HepG2 (cell line): ENCODE results near the gene ALG14. TPM values are rescaled to one million over a fixed set of nuclear protein-coding genes. Genes with fewer than 3 reads are reported as not detected.

ENCODE experiments used
- ATAC-seq: fragments of 200-7000 bp; cut with Tn5 transposase; 3 replicates; pipeline ENCODE4 v1.9.1; 2020; ENCODE audit warnings: mild to moderate bottlenecking, moderate library complexity
- BruUV-seq: library from RNA; stranded (reverse); fragments of 400-500 nt; replicated peaks from 2 replicates; lab custom pipeline; 2021; lab: Mats Ljungman, UMichigan
- CTCF ChIA-PET: fragments of 300-600 bp; formaldehyde crosslinking; extraction: SDS; loops from one replicate; lab custom pipeline; 2021; ENCODE audit warnings: low total read pairs, inconsistent platforms, low intra/inter-chr PET ratio; lab: Yijun Ruan, JAX
- POLR2A ChIA-PET: fragments of 350-600 bp; sonication (Branson Sonifier 250); formaldehyde crosslinking; loops from one replicate; lab custom pipeline; 2020; ENCODE audit warnings: antibody characterized with exemption, inconsistent platforms; lab: Yijun Ruan, JAX
- DNase-seq: peaks from one replicate; pipeline ENCODE4 v3.0.0-alpha.2; 2015; ENCODE audit warnings: low spot score
- FAIRE-seq: peaks from 3 replicates; lab custom pipeline; 2011; peaks lifted over from hg19 to GRCh38; lab: Jason Lieb, UNC
- H2AFZ ChIP-seq: one replicate; pipeline ENCODE4 v1.6.1; 2011; ENCODE audit warnings: low read length, inconsistent platforms
- H3K27ac ChIP-seq: fragments of 300-600 bp; 3 replicates; pipeline ENCODE4 v1.8.0; 2011; ENCODE audit warnings: mixed run types, mild to moderate bottlenecking, mixed read lengths, low read length, inconsistent platforms; ENCODE audit not compliant: insufficient read depth; ENCODE audit errors: extremely low read length
- H3K27me3 ChIP-seq, 2 experiments: fragments of 200-600 bp in 1 of 2; 2 replicates in 1 of 2; 3 replicates in 1 of 2; pipeline versions ENCODE4 v1.6.0 to v1.8.0; 2011; ENCODE audit warnings: low read length in 2 of 2, mild to moderate bottlenecking in 2 of 2, moderate library complexity in 2 of 2, inconsistent platforms in 1 of 2; ENCODE audit not compliant: insufficient read depth in 2 of 2, control insufficient read depth in 1 of 2
- H3K36me3 ChIP-seq, 2 experiments: fragments of 200-600 bp in 1 of 2; replicated peaks in 1 of 2; 2 replicates in 1 of 2; 3 replicates in 1 of 2; pipeline versions ENCODE4 v1.5.1 to v1.8.0; 2011; ENCODE audit warnings: low read length in 2 of 2, inconsistent platforms in 1 of 2; ENCODE audit not compliant: insufficient read depth in 2 of 2, control insufficient read depth in 1 of 2
- H3K4me1 ChIP-seq: 2 replicates; pipeline ENCODE4 v1.5.1; 2012; ENCODE audit warnings: low read length, inconsistent platforms; ENCODE audit not compliant: insufficient read depth
- H3K4me2 ChIP-seq: 2 replicates; pipeline ENCODE4 v1.6.0; 2011; ENCODE audit warnings: low read depth, low read length, inconsistent platforms
- H3K4me3 ChIP-seq, 3 experiments: fragments of 200-600 bp in 1 of 3; sonication (generic), shearing (Covaris generic) in 1 of 3; replicated peaks in 1 of 3; 2 replicates each; pipeline ENCODE4 v1.5.1; 2011 to 2016; ENCODE audit warnings: low read length in 3 of 3, inconsistent platforms in 2 of 3, low read depth in 2 of 3, mild to moderate bottlenecking in 2 of 3, control low read depth in 1 of 3, mixed read lengths in 1 of 3; ENCODE audit not compliant: insufficient read depth in 1 of 3
- H3K79me2 ChIP-seq: one replicate; pipeline ENCODE4 v1.6.1; 2011; ENCODE audit warnings: low read length, inconsistent platforms; ENCODE audit not compliant: insufficient read depth
- H3K9ac ChIP-seq: 2 replicates; pipeline ENCODE4 v1.6.0; 2011; ENCODE audit warnings: mild to moderate bottlenecking, low read depth, low read length, inconsistent platforms; ENCODE audit not compliant: insufficient read depth
- H3K9me3 ChIP-seq: 2 replicates; pipeline ENCODE4 v1.5.1; 2012; ENCODE audit warnings: mild to moderate bottlenecking, low read length
- H4K20me1 ChIP-seq: 2 replicates; pipeline ENCODE4 v1.6.0; 2011; ENCODE audit warnings: inconsistent platforms, mild to moderate bottlenecking, low read length, moderate library complexity; ENCODE audit not compliant: insufficient read depth
- ARNT ChIP-seq: fragments of 450-650 bp; IDR thresholded peaks from 2 replicates; pipeline ENCODE4 v1.6.1; 2017
- CHD2 ChIP-seq: IDR thresholded peaks from 2 replicates; pipeline ENCODE4 v1.6.1; 2011; ENCODE audit warnings: low read depth, low read length, improper control_type of control experiment
- JUN ChIP-seq: sonication (generic); formaldehyde crosslinking; IDR thresholded peaks from 2 replicates; pipeline ENCODE4 v1.4.0; 2020; ENCODE audit warnings: mild to moderate bottlenecking, missing genetic modification reagents
- MAFK ChIP-seq, 2 experiments: IDR thresholded peaks in 1 of 2; conservative IDR thresholded peaks in 1 of 2; 2 replicates each; pipeline ENCODE4 v1.6.1; 2011; ENCODE audit warnings: improper control_type of control experiment in 2 of 2, low read length in 2 of 2
- NFYB ChIP-seq: sonication (generic); formaldehyde crosslinking; IDR thresholded peaks from 2 replicates; pipeline ENCODE4 v1.4.0; 2020; ENCODE audit warnings: missing genetic modification reagents
- SAP130 ChIP-seq: IDR thresholded peaks from 2 replicates; pipeline ENCODE4 v1.6.1; 2016; ENCODE audit warnings: low read depth
- SNRNP70 ChIP-seq: fragments of 200-400 bp; formaldehyde crosslinking; IDR thresholded peaks from 2 replicates; pipeline ENCODE4 v1.6.1; 2017; ENCODE audit warnings: mild to moderate bottlenecking, low read depth, low read length, moderate library complexity
- TEAD3 ChIP-seq: optimal IDR thresholded peaks from 2 replicates; pipeline ENCODE3; 2016; ENCODE audit warnings: borderline replicate concordance
- ZNF512B ChIP-seq: sonication (generic); formaldehyde crosslinking; IDR thresholded peaks from 2 replicates; pipeline ENCODE4 v1.5.1; 2020; ENCODE audit warnings: missing genetic modification reagents, mild to moderate bottlenecking, borderline replicate concordance
- ZNF7 ChIP-seq: IDR thresholded peaks from 2 replicates; pipeline ENCODE4 v1.6.1; 2016; ENCODE audit warnings: missing biosample characterization, missing genetic modification reagents
- ZSCAN21 ChIP-seq: sonication (generic); formaldehyde crosslinking; IDR thresholded peaks from 2 replicates; pipeline ENCODE4 v1.8.0; 2022; ENCODE audit warnings: mild to moderate bottlenecking, missing genetic modification reagents, moderate library complexity, borderline replicate concordance
- ZSCAN30 ChIP-seq: sonication (generic); formaldehyde crosslinking; IDR thresholded peaks from 2 replicates; pipeline ENCODE4 v1.5.0; 2020; ENCODE audit warnings: mild to moderate bottlenecking, missing genetic modification reagents
- WGBS: methylation state at CpG from one replicate; pipeline ENCODE4 v1.1.6; 2017; ENCODE audit warnings: low lambda C conversion rate; 5-methylcytosine and 5-hydroxymethylcytosine counted together
- in situ Hi-C: cut with HindIII; loops from 2 replicates; pipeline ENCODE4 v1.10.0; 2017; ENCODE audit warnings: low pct_unique_long_range_greater_than_20kb; ENCODE audit not compliant: extremely low pct_ligation_motif_present
- intact Hi-C: fragments of 100-400 bp; cut with micrococcal nuclease; formaldehyde crosslinking; loops from one replicate; pipeline ENCODE4 v1.10.0; 2022; ENCODE audit not compliant: unreplicated experiment
- polyA plus RNA-seq, 8 experiments: library from polyadenylated mRNA; depleted of rRNA in 3 of 8; stranded (reverse) in 7 of 8; unstranded in 1 of 8; fragments of >200 nt; fragmentation: Illumina TruSeq in 4 of 8; extraction: Trizol in 4 of 8; gene quantifications; 2 replicates each; pipeline versions ENCODE4 v1.2.1 to v1.2.3, GENCODE V29; 2011 to 2016; ENCODE audit warnings: low read depth in 4 of 8, missing spikeins in 1 of 8, mixed read lengths in 1 of 8; ENCODE audit not compliant: insufficient read depth in 1 of 8
- total RNA-seq, 5 experiments: library from RNA; depleted of rRNA; stranded (reverse); fragments of >200 nt; fragmentation: Illumina TruSeq; extraction: Trizol; gene quantifications; 2 replicates each; pipeline ENCODE4 v1.2.3, GENCODE V29; 2016; ENCODE audit warnings: low read depth in 1 of 5
- TF ChIP-seq, protein P1 (sequence below): sonication (generic); formaldehyde crosslinking; IDR thresholded peaks from 2 replicates; pipeline ENCODE4 v1.5.0; 2020; ENCODE audit warnings: missing genetic modification reagents

Gene ALG14
- total and polyA plus RNA-seq, 2 of the 13 experiments (the other 11 are each of a cell fraction or from before 2014, with no cell fraction given), result 4.5 to 12.7 TPM

DNA sequence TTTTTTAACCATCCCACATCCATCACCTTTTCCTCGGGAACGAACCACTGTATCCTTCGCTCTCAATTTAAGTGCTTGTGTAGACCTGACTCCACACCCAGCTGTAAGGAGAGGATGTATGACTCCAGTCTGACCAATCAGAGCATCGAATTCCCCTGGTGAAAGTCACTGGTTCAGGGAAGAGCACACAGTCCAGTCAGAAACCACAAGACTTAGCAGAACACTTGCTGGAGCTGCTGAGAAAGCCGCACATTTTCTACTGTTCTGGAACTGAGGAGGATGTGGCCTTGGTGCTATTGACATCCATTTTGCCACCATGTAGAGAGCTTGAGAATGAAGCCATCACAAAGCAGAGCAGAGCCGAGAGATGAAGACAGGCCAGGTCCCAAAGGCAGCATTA lies 86.0 kb downstream of the ALG14 start (continued):
- TF ChIP-seq JUN (CRISPR knock-in tag) (no peak), SNRNP70 (no peak), NFYB (CRISPR knock-in tag) (no peak), ZNF7 (CRISPR knock-in tag) (no peak), ZSCAN30 (CRISPR knock-in tag) (no peak), ZNF512B (CRISPR knock-in tag) (no peak), CHD2 (no peak), ARNT (no peak)
- TF ChIP-seq, all 625 proteins: peak for 0

DNA sequence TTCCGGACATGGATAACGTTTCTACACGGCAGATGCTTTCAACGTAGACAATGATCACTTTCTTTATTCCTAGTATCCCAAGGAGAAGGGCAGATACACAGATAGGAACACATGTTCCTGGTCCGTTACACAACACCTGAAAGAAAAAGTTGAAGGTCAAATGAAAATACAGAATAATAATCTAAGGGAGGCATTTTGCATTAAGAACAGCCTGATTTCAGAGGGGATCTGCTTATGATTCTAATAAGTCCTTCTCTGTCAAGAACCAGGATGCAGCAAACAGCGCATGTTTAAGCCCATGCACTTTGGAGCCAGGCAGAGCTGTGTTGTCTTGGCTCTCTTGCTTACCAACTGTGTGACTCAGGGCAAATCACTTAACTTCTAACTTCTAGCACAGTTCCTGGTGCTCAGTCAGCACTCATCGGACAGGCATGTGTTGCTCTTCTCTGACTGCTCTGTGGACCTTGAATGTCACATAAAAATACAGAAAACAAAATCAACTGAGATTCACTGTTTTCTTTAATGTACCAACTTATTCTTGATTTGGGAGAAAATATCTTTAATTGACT lies 89.5 kb downstream of the ALG14 start:
- H3K9ac ChIP-seq, result no peak overlapping the region
- no peak for DNase-seq
- peaks cover 0 to 1% of the 10 kb centered on the region in 2 experiments; a peak in 3 of 5 replicates for H3K36me3 ChIP-seq
- no peak overlapping the region for H3K4me3 ChIP-seq
- no peaks in the 10 kb centered on the region for H3K27me3 ChIP-seq
- H3K4me1 ChIP-seq, result peaks cover 63% of the 10 kb centered on the region
- peak; percentile 49; the same call in 2 of the 3 replicates for ATAC-seq
- H3K79me2 ChIP-seq, result no peaks in the 10 kb centered on the region
- no peak overlapping the region for H2AFZ ChIP-seq
- CTCF ChIA-PET, result no interaction called here
- no peaks in the 10 kb centered on the region for H4K20me1 ChIP-seq
- no TSS peak for BruUV-seq
- 83% methylated on average over 6 of the region's 7 CpGs for WGBS
- no peak for TF ChIP-seq TEAD3 (CRISPR knock-in tag)
- peak; percentile 29; the same call in 1 of the 2 replicates for TF ChIP-seq SAP130
- TF ChIP-seq ZSCAN21, result peak; percentile 96
- TF ChIP-seq, protein P1, sequence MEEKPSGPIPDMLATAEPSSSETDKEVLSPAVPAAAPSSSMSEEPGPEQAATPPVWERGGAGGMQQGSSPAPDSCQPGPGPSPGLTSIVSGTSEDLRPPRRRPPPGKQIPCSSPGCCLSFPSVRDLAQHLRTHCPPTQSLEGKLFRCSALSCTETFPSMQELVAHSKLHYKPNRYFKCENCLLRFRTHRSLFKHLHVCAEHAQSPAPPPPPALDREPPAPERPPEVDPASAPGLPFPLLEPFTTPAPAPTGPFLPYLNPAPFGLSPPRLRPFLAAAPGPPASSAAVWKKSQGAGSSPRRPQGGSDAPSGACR (CRISPR knock-in tag), result no peak
- TF ChIP-seq MAFK (conservative IDR thresholded peaks at IDR 0.05 in 1 of 2, IDR thresholded peaks at IDR 0.05 in 1 of 2; ENCODE audit: low read length in 2 of 2), result peak; percentile 18 to 35; a peak in 2 of 4 replicates
- no peaks in the 10 kb centered on the region for H3K9me3 ChIP-seq
- POLR2A ChIA-PET, result no interaction called here
- in situ Hi-C loops, result no loop called here
- intact Hi-C loops, result no loop called here
- H3K27ac ChIP-seq, result peak overlapping the region; percentile 20
- H3K4me2 ChIP-seq, result no peak overlapping the region
- no peak for FAIRE-seq
